ENCODE results near the gene WNT2B.
A peak's percentile ranks its signal among the peaks of the same experiment; 100 is the strongest.
"Not testable (repeated sequence)": the region's sequence is repeated elsewhere in the genome, so short reads cannot be mapped to it uniquely, and the experiment has no call there.

The WNT2B gene

GRCh38 chr1:112508278-112509004 lies at the start of gene WNT2B:
WNT2B (plus strand) TSS chr1:112508965; CDS start chr1:112509263, 298 bp downstream.
- H3K9me3 ChIP-seq (ENCODE audit: control insufficient read depth, insufficient read depth, low read length), result no peaks in the 10 kb centered on the region
- H3K4me1 ChIP-seq (ENCODE audit: insufficient read depth, low read length), result peaks cover 24% of the 10 kb centered on the region
- H3K9ac ChIP-seq (ENCODE audit: low read depth, low read length), result peak within 1 kb of the TSS; percentile 69; the same call in 1 of the 2 replicates
- H3K36me3 ChIP-seq (ENCODE audit: insufficient read depth, low read length), result no peaks in the 10 kb centered on the region

DNA sequence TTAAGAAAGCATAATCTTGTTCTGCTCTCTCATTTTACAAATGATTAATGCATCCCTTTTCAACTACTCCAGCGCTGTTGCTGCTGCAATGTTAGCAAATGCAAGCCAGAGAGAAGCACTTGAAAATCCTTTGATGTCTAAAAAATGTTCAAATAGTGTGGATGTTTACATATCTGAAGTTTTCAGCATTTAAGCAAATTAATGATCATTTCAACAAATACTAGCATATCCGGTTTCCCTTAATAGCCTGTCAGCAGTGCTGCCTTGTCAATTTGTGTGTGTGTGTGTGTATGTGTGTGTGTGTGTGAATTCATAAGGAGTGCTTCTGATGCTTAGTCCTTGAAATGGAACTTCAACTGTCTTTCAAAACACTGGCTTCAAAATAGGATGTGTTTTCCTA lies 48.1 kb upstream of the WNT2B start:
- Histone ChIP-seq H3K36me3 (ENCODE audit: insufficient read depth, low read length) (peaks cover 20% of the 10 kb centered on the region), H3K9ac (ENCODE audit: low read depth, low read length) (no peak overlapping the region), H3K9me3 (ENCODE audit: control insufficient read depth, insufficient read depth, low read length) (no peaks in the 10 kb centered on the region), H3K4me1 (ENCODE audit: insufficient read depth, low read length) (peaks cover 10% of the 10 kb centered on the region; the same call in 1 of the 2 replicates)

- H3K9ac ChIP-seq (ENCODE audit: low read depth, low read length), result no peak overlapping the region
- peaks cover 15% of the 10 kb centered on the region for H3K36me3 ChIP-seq (ENCODE audit: insufficient read depth, low read length)
- peaks cover 11% of the 10 kb centered on the region; the same call in 1 of the 2 replicates for H3K4me1 ChIP-seq (ENCODE audit: insufficient read depth, low read length)
- H3K9me3 ChIP-seq (ENCODE audit: control insufficient read depth, insufficient read depth, low read length), result no peaks in the 10 kb centered on the region
Observed at GRCh38 chr1:112461200-112461871, 47.4 kb upstream of the WNT2B start.

DNA sequence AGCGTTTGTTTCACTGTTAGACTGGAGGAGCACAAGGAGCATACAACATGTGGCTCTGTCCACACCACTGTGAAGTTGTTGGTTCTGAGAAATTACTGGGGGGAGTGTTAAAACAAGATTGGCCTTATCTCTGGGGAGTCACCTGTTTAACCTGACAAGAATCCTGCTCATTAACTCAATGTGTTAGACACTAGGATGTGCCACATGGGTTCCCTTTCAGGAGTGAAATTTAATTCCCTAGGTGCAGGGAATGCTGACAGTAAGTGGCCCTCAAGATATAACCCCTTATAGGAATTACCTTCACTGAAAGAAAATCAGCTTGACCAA lies 45.8 kb upstream of the WNT2B start:
- Histone ChIP-seq H3K9ac (ENCODE audit: low read depth, low read length) (no peak overlapping the region), H3K4me1 (ENCODE audit: insufficient read depth, low read length) (peaks cover 11% of the 10 kb centered on the region; the same call in 1 of the 2 replicates), H3K36me3 (ENCODE audit: insufficient read depth, low read length) (peaks cover 8% of the 10 kb centered on the region), H3K9me3 (ENCODE audit: control insufficient read depth, insufficient read depth, low read length) (no peaks in the 10 kb centered on the region)

GRCh38 chr1:112464501-112464900 lies 44.3 kb upstream of the WNT2B start:
- H3K36me3 ChIP-seq (ENCODE audit: insufficient read depth, low read length), result no peaks in the 10 kb centered on the region
- H3K9ac ChIP-seq (ENCODE audit: low read depth, low read length), result no peak overlapping the region
- H3K9me3 ChIP-seq (ENCODE audit: control insufficient read depth, insufficient read depth, low read length), result no peaks in the 10 kb centered on the region
- H3K4me1 ChIP-seq (ENCODE audit: insufficient read depth, low read length), result peaks cover 11% of the 10 kb centered on the region; the same call in 1 of the 2 replicates

DNA sequence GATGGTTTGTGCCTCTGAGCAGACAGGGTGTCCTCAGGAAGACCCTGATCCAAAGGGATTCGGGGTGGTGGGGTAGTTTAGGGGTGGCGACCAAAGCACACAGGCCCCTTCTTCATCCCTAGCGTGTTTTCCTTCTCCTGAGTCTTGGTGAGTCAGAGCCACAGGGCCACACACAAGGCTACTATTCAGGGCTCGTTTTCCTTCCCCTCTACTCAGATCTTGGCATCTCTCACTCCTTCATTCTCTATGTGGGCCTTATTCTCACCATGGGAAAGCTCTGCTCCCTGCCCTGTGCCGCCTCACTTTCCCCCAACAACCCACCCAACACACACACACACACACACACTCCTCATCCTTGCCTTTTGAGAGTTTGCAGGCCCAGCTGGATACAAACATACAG lies 43.6 kb upstream of the WNT2B start:
- H3K9ac ChIP-seq (ENCODE audit: low read depth, low read length), result no peak overlapping the region
- H3K36me3 ChIP-seq (ENCODE audit: insufficient read depth, low read length), result no peaks in the 10 kb centered on the region
- H3K4me1 ChIP-seq (ENCODE audit: insufficient read depth, low read length), result peaks cover 11% of the 10 kb centered on the region; the same call in 1 of the 2 replicates
- H3K9me3 ChIP-seq (ENCODE audit: control insufficient read depth, insufficient read depth, low read length), result no peaks in the 10 kb centered on the region

GRCh38 chr1:112466078-112466660 lies 42.6 kb upstream of the WNT2B start:
- H3K36me3 ChIP-seq (ENCODE audit: insufficient read depth, low read length), result no peaks in the 10 kb centered on the region
- peak overlapping the region; percentile 28; the same call in 1 of the 2 replicates for H3K9ac ChIP-seq (ENCODE audit: low read depth, low read length)
- H3K4me1 ChIP-seq (ENCODE audit: insufficient read depth, low read length), result peaks cover 11% of the 10 kb centered on the region; the same call in 1 of the 2 replicates
- no peaks in the 10 kb centered on the region for H3K9me3 ChIP-seq (ENCODE audit: control insufficient read depth, insufficient read depth, low read length)

DNA sequence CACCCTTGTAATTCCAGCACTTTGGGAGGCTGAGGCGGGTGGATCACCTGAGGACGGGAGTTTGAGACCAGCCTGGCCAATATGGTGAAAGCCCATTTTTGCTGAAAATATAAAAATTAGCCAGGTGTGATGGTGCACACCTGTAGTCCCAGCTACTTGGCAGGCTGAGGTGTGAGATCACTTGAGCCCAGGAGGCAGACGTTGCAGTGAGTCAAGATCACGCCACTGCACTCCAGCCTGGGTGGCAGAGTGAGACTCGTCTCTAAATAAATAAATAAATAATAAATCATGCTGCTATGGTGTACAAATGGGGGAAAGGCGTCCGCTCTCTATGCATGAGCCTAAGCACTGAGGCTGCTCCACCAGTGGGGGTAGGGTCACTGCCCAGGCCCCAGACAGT lies 38.4 kb upstream of the WNT2B start:
- H3K9me3 ChIP-seq (ENCODE audit: control insufficient read depth, insufficient read depth, low read length); H3K9ac ChIP-seq (ENCODE audit: low read depth, low read length); H3K4me1 ChIP-seq (ENCODE audit: insufficient read depth, low read length); H3K36me3 ChIP-seq (ENCODE audit: insufficient read depth, low read length): not testable (repeated sequence)

DNA sequence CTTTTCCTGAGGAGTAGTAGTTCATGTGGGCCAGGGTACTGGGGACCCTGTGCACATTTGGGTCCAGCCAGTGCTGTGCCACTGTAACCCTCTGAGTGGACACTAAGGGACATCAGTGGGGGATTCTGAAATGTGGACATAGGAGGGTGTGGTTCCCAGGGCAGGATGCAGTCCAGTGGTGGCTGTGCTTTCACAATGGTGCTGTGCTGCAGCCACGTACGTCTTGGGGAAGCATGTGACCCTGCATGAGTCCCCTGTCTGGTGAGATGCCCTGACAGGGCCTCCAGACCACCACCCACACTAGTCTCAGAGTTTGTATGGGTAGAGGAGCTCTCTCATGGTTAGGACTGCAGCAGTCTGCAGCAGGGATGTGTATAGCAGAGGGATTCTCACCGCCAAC lies 37.8 kb upstream of the WNT2B start:
- H3K9ac ChIP-seq (ENCODE audit: low read depth, low read length), result no peak overlapping the region
- H3K4me1 ChIP-seq (ENCODE audit: insufficient read depth, low read length), result no peaks in the 10 kb centered on the region; the same call in 1 of the 2 replicates
- H3K9me3 ChIP-seq (ENCODE audit: control insufficient read depth, insufficient read depth, low read length), result no peaks in the 10 kb centered on the region
- no peaks in the 10 kb centered on the region for H3K36me3 ChIP-seq (ENCODE audit: insufficient read depth, low read length)

GRCh38 chr1:112472142-112472541 lies 36.6 kb upstream of the WNT2B start:
- H3K9me3 ChIP-seq (ENCODE audit: control insufficient read depth, insufficient read depth, low read length), result no peaks in the 10 kb centered on the region
- H3K36me3 ChIP-seq (ENCODE audit: insufficient read depth, low read length), result no peaks in the 10 kb centered on the region
- no peak overlapping the region for H3K9ac ChIP-seq (ENCODE audit: low read depth, low read length)
- H3K4me1 ChIP-seq (ENCODE audit: insufficient read depth, low read length), result no peaks in the 10 kb centered on the region

GRCh38 chr1:112477550-112477949 lies 31.2 kb upstream of the WNT2B start:
- H3K9ac ChIP-seq (ENCODE audit: low read depth, low read length), result no peak overlapping the region
- H3K4me1 ChIP-seq (ENCODE audit: insufficient read depth, low read length), result no peaks in the 10 kb centered on the region
- no peaks in the 10 kb centered on the region for H3K36me3 ChIP-seq (ENCODE audit: insufficient read depth, low read length)
- peaks cover 5% of the 10 kb centered on the region; the same call in 1 of the 2 replicates for H3K9me3 ChIP-seq (ENCODE audit: control insufficient read depth, insufficient read depth, low read length)

- Histone ChIP-seq H3K9me3 (ENCODE audit: control insufficient read depth, insufficient read depth, low read length) (peaks cover 5% of the 10 kb centered on the region; the same call in 1 of the 2 replicates), H3K36me3 (ENCODE audit: insufficient read depth, low read length) (no peaks in the 10 kb centered on the region), H3K4me1 (ENCODE audit: insufficient read depth, low read length) (no peaks in the 10 kb centered on the region), H3K9ac (ENCODE audit: low read depth, low read length) (no peak overlapping the region)
Observed at GRCh38 chr1:112478314-112478713, 30.5 kb upstream of the WNT2B start.

- not testable (repeated sequence) for H3K9ac ChIP-seq (ENCODE audit: low read depth, low read length); H3K9me3 ChIP-seq (ENCODE audit: control insufficient read depth, insufficient read depth, low read length); H3K36me3 ChIP-seq (ENCODE audit: insufficient read depth, low read length); H3K4me1 ChIP-seq (ENCODE audit: insufficient read depth, low read length)
Observed at GRCh38 chr1:112486063-112486462, 22.7 kb upstream of the WNT2B start.

DNA sequence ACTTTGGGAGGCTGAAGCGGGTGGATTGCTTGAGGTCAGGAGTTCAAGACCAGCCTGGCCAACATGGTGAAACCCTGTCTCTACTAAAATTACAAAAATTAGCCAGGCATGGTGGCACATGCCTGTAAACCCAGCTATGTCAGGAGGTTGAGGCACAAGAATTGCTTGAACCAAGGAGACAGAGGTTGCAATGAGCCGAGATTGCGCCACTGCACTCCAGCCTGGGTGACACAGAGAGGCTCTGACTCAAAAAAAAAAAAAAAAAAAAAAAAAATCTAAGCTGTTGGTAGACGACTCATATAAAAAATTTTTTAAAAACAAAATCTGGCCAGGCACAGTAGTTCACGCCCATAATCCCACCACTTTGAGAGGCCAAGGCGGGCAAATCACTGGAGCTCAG lies 21.1 kb upstream of the WNT2B start:
- not testable (repeated sequence) for H3K9ac ChIP-seq (ENCODE audit: low read depth, low read length); H3K9me3 ChIP-seq (ENCODE audit: control insufficient read depth, insufficient read depth, low read length); H3K4me1 ChIP-seq (ENCODE audit: insufficient read depth, low read length); H3K36me3 ChIP-seq (ENCODE audit: insufficient read depth, low read length)

DNA sequence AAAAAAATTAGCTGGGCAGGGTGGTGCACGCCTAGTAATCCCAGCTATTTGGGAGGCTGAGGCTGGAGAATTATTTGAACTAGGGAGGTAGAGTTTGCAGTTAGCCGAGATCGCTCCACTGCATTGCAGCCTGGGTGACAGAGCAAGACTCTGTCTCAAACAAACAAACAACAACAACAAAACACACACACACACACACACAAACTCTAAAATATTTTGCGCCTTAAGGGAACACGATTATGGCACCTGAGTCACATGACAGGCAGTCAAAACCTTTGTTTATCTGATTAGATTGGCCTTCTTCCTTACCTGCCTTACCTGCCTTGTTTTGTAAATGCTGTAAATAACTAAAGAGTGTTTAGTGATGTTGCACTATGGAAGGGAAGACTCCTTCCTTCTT lies 20.6 kb upstream of the WNT2B start:
- Histone ChIP-seq H3K9me3 (ENCODE audit: control insufficient read depth, insufficient read depth, low read length) (no peaks in the 10 kb centered on the region), H3K36me3 (ENCODE audit: insufficient read depth, low read length) (no peaks in the 10 kb centered on the region), H3K4me1 (ENCODE audit: insufficient read depth, low read length) (no peaks in the 10 kb centered on the region), H3K9ac (ENCODE audit: low read depth, low read length) (no peak overlapping the region)

Measured in ES-I3 (cell line).